Measurements from ENCODE around the gene PSRC1. TPM values are rescaled to one million over a fixed set of nuclear protein-coding genes. Genes with fewer than 3 reads are reported as not detected.

The PSRC1 gene
- total RNA-seq, 4 donors from 2014 or later: 5.3 to 12.5 (median 6.4) TPM

GRCh38 chr1:109270623-109271317 lies 12.2 kb downstream of the PSRC1 start:
- Histone ChIP-seq H3K9me3 (no peaks in the 10 kb centered on the region), H3K4me1 (peaks cover 9 to 29% (median 21%) of the 10 kb centered on the region in 4 donors), H3K36me3 (peaks cover 0 to 72% (median 32%) of the 10 kb centered on the region in 4 donors), H3K4me3 (no peak overlapping the region), H3K27ac (replicated peaks in 1 of 4) (no peak overlapping the region), H3K27me3 (no peaks in the 10 kb centered on the region)
- intact Hi-C loops (cut with DNase I): no loop called here
- no peak for DNase-seq (ENCODE audit: extremely low spot score)
- TF ChIP-seq POLR2AphosphoS5 (IDR thresholded peaks at IDR 0.05): no peak
- no peak for TF ChIP-seq POLR2A (IDR thresholded peaks at IDR 0.05; ENCODE audit: low read depth)
- no peak for TF ChIP-seq CTCF (IDR thresholded peaks at IDR 0.05)
- no peak for TF ChIP-seq EP300 (IDR thresholded peaks at IDR 0.05)
- 96% methylated on average over 11 of the region's 20 CpGs for WGBS

GRCh38 chr1:109269981-109270622 lies 12.8 kb downstream of the PSRC1 start:
- no peak for DNase-seq (ENCODE audit: extremely low spot score)
- TF ChIP-seq EP300 (IDR thresholded peaks at IDR 0.05) (no peak), CTCF (IDR thresholded peaks at IDR 0.05) (no peak), POLR2A (IDR thresholded peaks at IDR 0.05; ENCODE audit: low read depth) (no peak), POLR2AphosphoS5 (IDR thresholded peaks at IDR 0.05) (no peak)

GRCh38 chr1:109269212-109269980 lies 13.5 kb downstream of the PSRC1 start:
- Histone ChIP-seq H3K36me3 (peaks cover 0 to 86% (median 39%) of the 10 kb centered on the region in 4 donors), H3K9me3 (no peaks in the 10 kb centered on the region), H3K27me3 (no peaks in the 10 kb centered on the region), H3K4me1 (peaks cover under 1 to 16% (median 7%) of the 10 kb centered on the region in 4 donors), H3K27ac (replicated peaks in 1 of 4) (no peak overlapping the region), H3K4me3 (no peak overlapping the region)
- no peak for DNase-seq (ENCODE audit: extremely low spot score)
- intact Hi-C loops (cut with DNase I): no loop called here
- WGBS: 88% methylated on average over 16 of the region's 33 CpGs
- TF ChIP-seq CTCF (IDR thresholded peaks at IDR 0.05) (no peak), POLR2A (IDR thresholded peaks at IDR 0.05; ENCODE audit: low read depth) (no peak), POLR2AphosphoS5 (IDR thresholded peaks at IDR 0.05) (no peak), EP300 (IDR thresholded peaks at IDR 0.05) (no peak)

More at GRCh38 chr1:109269981-109270622, 12.8 kb downstream of the PSRC1 start:
- peaks cover 7 to 22% (median 14%) of the 10 kb centered on the region in 4 donors for H3K4me1 ChIP-seq
- H3K4me3 ChIP-seq: no peak overlapping the region
- 92% methylated on average over 14 of the region's 17 CpGs for WGBS
- no peak overlapping the region for H3K27ac ChIP-seq (replicated peaks in 1 of 4)
- no peaks in the 10 kb centered on the region for H3K9me3 ChIP-seq
- intact Hi-C loops (cut with DNase I): no loop called here
- no peaks in the 10 kb centered on the region for H3K27me3 ChIP-seq
- peaks cover 0 to 79% (median 36%) of the 10 kb centered on the region in 4 donors for H3K36me3 ChIP-seq

GRCh38 chr1:109268431-109269211 lies 14.3 kb downstream of the PSRC1 start:
- Histone ChIP-seq H3K27ac (replicated peaks in 1 of 4) (no peak overlapping the region), H3K9me3 (no peaks in the 10 kb centered on the region), H3K4me3 (no peak overlapping the region), H3K27me3 (no peaks in the 10 kb centered on the region), H3K36me3 (peaks cover 0 to 90% (median 41%) of the 10 kb centered on the region in 4 donors), H3K4me1 (peaks cover 3 to 16% (median 7%) of the 10 kb centered on the region in 4 donors)
- 100% methylated on average over 5 of the region's 29 CpGs for WGBS
- TF ChIP-seq POLR2A (IDR thresholded peaks at IDR 0.05; ENCODE audit: low read depth) (no peak), EP300 (IDR thresholded peaks at IDR 0.05) (no peak), POLR2AphosphoS5 (IDR thresholded peaks at IDR 0.05) (no peak), CTCF (IDR thresholded peaks at IDR 0.05) (no peak)
- intact Hi-C loops (cut with DNase I): no loop called here
- DNase-seq (ENCODE audit: extremely low spot score): no peak
